Vagina (tissue), 2 donors: ENCODE measurements around the gene ILDR2. TPM values are rescaled to one million over a fixed set of nuclear protein-coding genes. Genes with fewer than 3 reads are reported as not detected.
A peak's percentile ranks its signal among the peaks of the same experiment; 100 is the strongest.

Experiments
- DNase-seq, 2 donors: peaks; one replicate each; pipeline ENCODE4 v3.0.0-alpha.2; 2017; ENCODE audit errors: extremely low spot score in 2 of 2
- H3K27ac ChIP-seq: fragments of 200-600 bp; sonication (generic); one replicate; pipeline ENCODE4 v1.5.1; 2019
- H3K27me3 ChIP-seq: fragments of 200-600 bp; sonication (generic); one replicate; pipeline ENCODE4 v1.5.1; 2019
- H3K36me3 ChIP-seq, 2 donors: fragments of 200-600 bp; sonication (generic); one replicate each; pipeline ENCODE4 v1.5.1; 2017 to 2019
- H3K4me1 ChIP-seq: fragments of 200-600 bp; sonication (generic); one replicate; pipeline ENCODE4 v1.5.1; 2019
- H3K4me3 ChIP-seq, 2 donors: fragments of 200-600 bp; sonication (generic); 1 replicate in 1 of 2; 2 replicates in 1 of 2; pipeline ENCODE4 v1.5.1; 2016 to 2019
- H3K9me3 ChIP-seq: fragments of 200-600 bp; sonication (generic); one replicate; pipeline ENCODE4 v1.5.1; 2019
- CTCF ChIP-seq, 3 experiments: fragments of 450-650 bp in 2 of 3; fragments of 200-600 bp in 1 of 3; sonication (generic) in 1 of 3; IDR thresholded peaks; one replicate each; pipeline ENCODE4 v1.5.1; 2017 to 2019; ENCODE audit warnings: antibody characterized with exemption in 3 of 3, mild to moderate bottlenecking in 2 of 3, moderate library complexity in 2 of 3
- POLR2A ChIP-seq, 2 donors: fragments of 450-650 bp; IDR thresholded peaks; one replicate each; pipeline ENCODE4 v1.6.1; 2017; ENCODE audit warnings: antibody characterized with exemption in 2 of 2, mild to moderate bottlenecking in 2 of 2, moderate library complexity in 2 of 2
- POLR2AphosphoS5 ChIP-seq, 2 donors: sonication (generic); formaldehyde crosslinking; IDR thresholded peaks; one replicate each; pipeline ENCODE4 v1.9.0; 2017; ENCODE audit warnings: antibody characterized with exemption in 2 of 2, mild to moderate bottlenecking in 2 of 2, low read depth in 1 of 2; ENCODE audit not compliant: insufficient read depth in 1 of 2
- intact Hi-C: fragments of 100-400 bp; cut with DNase I; formaldehyde crosslinking; loops from one replicate; pipeline ENCODE4 v1.15.1; 2023
- total RNA-seq: library from RNA; depleted of rRNA; stranded (reverse); fragments of >200 nt; gene quantifications from one replicate; pipeline ENCODE4 v1.2.3, GENCODE V29; 2016

Gene ILDR2
- total RNA-seq, 1 donor from 2014 or later = 0.25 TPM

GRCh38 chr1:166906647-166907046, 68.7 kb downstream of the ILDR2 start:
- H3K27me3 ChIP-seq = no peaks in the 10 kb centered on the region
- intact Hi-C loops = no loop called here
- TF ChIP-seq POLR2AphosphoS5 (IDR thresholded peaks at IDR 0.05; ENCODE audit: insufficient read depth in 1 of 2, low read depth in 1 of 2) (no peak), CTCF (IDR thresholded peaks at IDR 0.05) (no peak), POLR2A (IDR thresholded peaks at IDR 0.05) (no peak)

GRCh38 chr1:166905900-166906299, 69.4 kb downstream of the ILDR2 start:
- Histone ChIP-seq H3K4me1 (peaks cover 6% of the 10 kb centered on the region), H3K9me3 (no peaks in the 10 kb centered on the region), H3K36me3 (no peaks in the 10 kb centered on the region), H3K4me3 (no peak overlapping the region), H3K27ac (no peak overlapping the region), H3K27me3 (no peaks in the 10 kb centered on the region)
- TF ChIP-seq CTCF (IDR thresholded peaks at IDR 0.05) (no peak), POLR2AphosphoS5 (IDR thresholded peaks at IDR 0.05; ENCODE audit: insufficient read depth in 1 of 2, low read depth in 1 of 2) (peak in 1 of 2 donors; percentile 56)
- intact Hi-C loops = no loop called here
- no peak for DNase-seq

More at GRCh38 chr1:166906647-166907046, 68.7 kb downstream of the ILDR2 start:
- Histone ChIP-seq H3K27ac (no peak overlapping the region), H3K4me1 (peaks cover 6% of the 10 kb centered on the region), H3K9me3 (no peaks in the 10 kb centered on the region), H3K4me3 (no peak overlapping the region), H3K36me3 (no peaks in the 10 kb centered on the region)
- no peak for DNase-seq

- Histone ChIP-seq H3K4me3 (no peak overlapping the region), H3K36me3 (no peaks in the 10 kb centered on the region), H3K9me3 (no peaks in the 10 kb centered on the region), H3K4me1 (peaks cover 6% of the 10 kb centered on the region), H3K27me3 (no peaks in the 10 kb centered on the region), H3K27ac (no peak overlapping the region)
- DNase-seq = no peak
- intact Hi-C loops = no loop called here
- TF ChIP-seq CTCF (IDR thresholded peaks at IDR 0.05) (no peak), POLR2AphosphoS5 (IDR thresholded peaks at IDR 0.05; ENCODE audit: insufficient read depth in 1 of 2, low read depth in 1 of 2) (no peak), POLR2A (IDR thresholded peaks at IDR 0.05) (no peak)
These were observed 70.2 kb downstream of the ILDR2 start for GRCh38 chr1:166905136-166905535.

- TF ChIP-seq CTCF (IDR thresholded peaks at IDR 0.05) = no peak
- no peak for TF ChIP-seq POLR2A (IDR thresholded peaks at IDR 0.05)
- TF ChIP-seq POLR2AphosphoS5 (IDR thresholded peaks at IDR 0.05; ENCODE audit: insufficient read depth in 1 of 2, low read depth in 1 of 2) = no peak
- intact Hi-C loops = no loop called here
These were observed 72.1 kb downstream of the ILDR2 start for GRCh38 chr1:166903232-166903631.

GRCh38 chr1:166902279-166902678, 73.1 kb downstream of the ILDR2 start:
- no peaks in the 10 kb centered on the region for H3K27me3 ChIP-seq
- no peaks in the 10 kb centered on the region for H3K36me3 ChIP-seq
- no peaks in the 10 kb centered on the region for H3K9me3 ChIP-seq
- TF ChIP-seq POLR2AphosphoS5 (IDR thresholded peaks at IDR 0.05; ENCODE audit: insufficient read depth in 1 of 2, low read depth in 1 of 2) (no peak), CTCF (IDR thresholded peaks at IDR 0.05) (no peak), POLR2A (IDR thresholded peaks at IDR 0.05) (no peak)
- DNase-seq = no peak
- peaks cover 6% of the 10 kb centered on the region for H3K4me1 ChIP-seq
- no peak overlapping the region for H3K4me3 ChIP-seq
- H3K27ac ChIP-seq = no peak overlapping the region
- intact Hi-C loops = no loop called here

More at GRCh38 chr1:166903232-166903631, 72.1 kb downstream of the ILDR2 start:
- H3K9me3 ChIP-seq = no peaks in the 10 kb centered on the region
- DNase-seq = no peak
- no peak overlapping the region for H3K4me3 ChIP-seq
- no peaks in the 10 kb centered on the region for H3K36me3 ChIP-seq
- H3K27ac ChIP-seq = no peak overlapping the region
- peaks cover 6% of the 10 kb centered on the region for H3K4me1 ChIP-seq
- H3K27me3 ChIP-seq = no peaks in the 10 kb centered on the region
